ENCODE results near the gene AGAP1. TPM values are rescaled to one million over a fixed set of nuclear protein-coding genes. Genes with fewer than 3 reads are reported as not detected.

The AGAP1 gene
- total RNA-seq, 1 donor from 2014 or later: 39.4 TPM

DNA sequence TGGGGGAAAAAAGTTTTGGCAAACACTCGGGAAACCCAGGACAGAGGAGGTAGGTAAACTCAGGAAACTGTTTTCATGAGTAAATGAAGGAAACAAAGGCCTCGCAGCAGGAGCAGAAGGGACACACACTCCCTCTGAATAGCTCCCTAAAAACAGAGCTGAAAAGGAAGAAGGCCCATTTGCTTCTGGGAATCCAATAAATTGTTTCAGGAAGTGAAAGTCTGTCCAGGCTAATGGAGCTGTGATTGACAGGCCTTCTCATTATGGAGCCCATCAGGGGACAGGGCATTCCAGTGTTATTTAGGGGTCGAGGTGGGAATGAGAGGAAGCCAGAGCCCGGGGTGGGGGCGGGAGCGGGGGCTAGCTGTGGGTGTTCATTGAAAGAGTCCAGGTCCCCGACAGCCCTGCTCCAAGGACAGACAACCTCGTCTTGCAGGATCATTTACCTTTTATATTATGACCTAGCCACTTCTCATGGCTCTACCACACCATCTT, 593.2 kb downstream of the AGAP1 start:
- FAIRE-seq (no peak), DNase-seq (ENCODE audit: low read depth) (no peak)
- no peaks in the 10 kb centered on the region for H3K36me3 Mint-ChIP-seq (ENCODE audit: low read depth, unreplicated experiment)
- peak overlapping the region; percentile 58 for H3K27ac Mint-ChIP-seq (ENCODE audit: unreplicated experiment)
- H3K27me3 ChIP-seq (ENCODE audit: insufficient read depth, low read length): no peaks in the 10 kb centered on the region
- no peak overlapping the region for H3K27ac ChIP-seq (ENCODE audit: low read depth, low read length)
- H3K4me3 ChIP-seq (ENCODE audit: insufficient read depth, low read depth, low read length): no peak overlapping the region
- peaks cover 20% of the 10 kb centered on the region for H3K4me1 Mint-ChIP-seq (ENCODE audit: low read depth, unreplicated experiment)
- peaks cover 1% of the 10 kb centered on the region for H3K4me1 ChIP-seq (ENCODE audit: insufficient read depth, low read length)
- no peak overlapping the region for H3K4me3 Mint-ChIP-seq (ENCODE audit: unreplicated experiment)
- no peaks in the 10 kb centered on the region for H3K9me3 Mint-ChIP-seq (ENCODE audit: unreplicated experiment)
- H3K4me2 ChIP-seq (ENCODE audit: low read length): no peak overlapping the region
- H4K20me1 ChIP-seq (ENCODE audit: insufficient read depth, low read length): no peaks in the 10 kb centered on the region
- H3K9me3 ChIP-seq (ENCODE audit: insufficient read depth, low read depth, low read length): no peaks in the 10 kb centered on the region
- H3K9ac ChIP-seq (ENCODE audit: low read length): no peak overlapping the region
- no peaks in the 10 kb centered on the region for H3K27me3 Mint-ChIP-seq (ENCODE audit: low read depth, unreplicated experiment)
- no peaks in the 10 kb centered on the region for H3K79me2 ChIP-seq (ENCODE audit: insufficient read depth, low read length)
- no peaks in the 10 kb centered on the region for H3K36me3 ChIP-seq (ENCODE audit: insufficient read depth, low read length)
- H2AFZ ChIP-seq (ENCODE audit: low read depth, low read length): no peak overlapping the region
- no peak for TF ChIP-seq EZH2 (IDR thresholded peaks at IDR 0.05; ENCODE audit: insufficient read depth, low read length)

DNA sequence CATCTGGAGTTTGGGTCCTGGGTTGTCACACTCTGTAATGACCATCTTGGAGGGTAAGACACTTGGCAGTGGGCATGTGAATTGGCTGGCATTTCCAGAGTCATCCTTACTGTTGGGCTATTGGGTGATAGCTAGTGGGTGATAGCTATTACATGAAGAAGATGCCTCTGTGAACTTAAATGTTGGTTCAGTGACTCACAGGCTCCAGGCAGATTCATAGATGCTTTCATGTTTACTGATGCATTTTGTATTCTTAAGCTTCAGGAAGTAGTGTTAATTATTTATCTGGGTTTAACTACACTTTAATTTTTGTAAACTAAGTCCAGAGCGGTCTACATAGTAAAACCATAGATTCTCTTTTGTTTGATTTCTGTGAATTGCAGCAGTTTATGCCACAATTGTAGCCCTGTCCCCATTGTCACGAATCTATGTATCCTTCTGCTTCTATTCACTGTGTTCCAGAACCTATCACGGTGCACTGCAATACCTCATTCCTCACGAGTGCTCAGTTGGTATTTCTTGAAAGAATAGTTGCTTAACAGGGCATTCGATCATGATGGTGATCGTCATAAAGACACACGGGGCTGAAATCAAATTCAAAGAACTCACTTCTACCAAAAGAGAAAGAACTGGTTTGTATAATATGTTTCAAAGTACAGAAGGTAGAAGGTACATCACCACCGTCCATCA, 594.7 kb downstream of the AGAP1 start:
- no peaks in the 10 kb centered on the region for H3K9me3 Mint-ChIP-seq (ENCODE audit: unreplicated experiment)
- H3K4me1 Mint-ChIP-seq (ENCODE audit: low read depth, unreplicated experiment): peaks cover 19% of the 10 kb centered on the region
- no peak overlapping the region for H3K27ac Mint-ChIP-seq (ENCODE audit: unreplicated experiment)

DNA sequence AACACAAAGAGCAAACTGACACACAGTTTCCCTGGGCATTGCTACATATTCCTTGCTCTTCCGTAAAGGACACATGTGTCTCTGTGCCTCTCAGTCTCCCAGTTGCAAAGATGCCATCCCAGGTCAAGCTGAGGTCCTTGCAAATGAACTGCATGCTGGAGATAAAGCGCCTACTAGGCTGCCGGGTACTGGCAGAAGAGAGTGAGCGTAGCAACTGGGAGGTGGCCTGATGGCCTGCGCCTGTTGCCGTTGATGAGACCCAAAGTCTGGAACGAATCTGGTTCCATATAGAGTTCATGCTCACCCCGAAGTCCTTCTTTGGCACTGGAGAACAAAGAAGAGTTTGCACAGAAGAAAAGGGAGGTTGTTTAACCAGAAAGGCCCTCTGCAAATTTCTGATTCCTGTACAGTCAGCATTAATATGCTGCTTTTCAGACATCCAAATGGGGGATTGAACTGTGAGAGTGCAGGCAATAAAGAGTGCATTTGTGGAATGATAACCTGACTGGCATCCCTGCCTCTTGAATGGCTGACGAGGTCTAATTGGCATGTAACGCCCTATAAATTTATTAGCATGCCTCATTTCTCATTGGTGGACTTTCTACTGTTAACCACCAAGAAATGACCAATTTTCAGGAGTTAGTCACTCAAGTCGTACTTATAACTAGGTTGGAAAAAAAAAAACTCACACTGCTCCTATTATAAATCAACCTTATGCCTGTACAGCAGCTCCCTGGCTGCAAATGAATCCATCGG, 595.6 kb downstream of the AGAP1 start:
- no peaks in the 10 kb centered on the region for H3K27me3 ChIP-seq (ENCODE audit: insufficient read depth, low read length)
- no peaks in the 10 kb centered on the region for H3K4me1 ChIP-seq (ENCODE audit: insufficient read depth, low read length)
- no peak overlapping the region for H3K27ac Mint-ChIP-seq (ENCODE audit: unreplicated experiment)
- H3K9me3 ChIP-seq (ENCODE audit: insufficient read depth, low read depth, low read length): no peaks in the 10 kb centered on the region
- FAIRE-seq (no peak), DNase-seq (ENCODE audit: low read depth) (no peak)
- H3K4me3 ChIP-seq (ENCODE audit: insufficient read depth, low read depth, low read length): no peak overlapping the region
- H3K36me3 Mint-ChIP-seq (ENCODE audit: low read depth, unreplicated experiment): no peaks in the 10 kb centered on the region
- TF ChIP-seq, protein P1, sequence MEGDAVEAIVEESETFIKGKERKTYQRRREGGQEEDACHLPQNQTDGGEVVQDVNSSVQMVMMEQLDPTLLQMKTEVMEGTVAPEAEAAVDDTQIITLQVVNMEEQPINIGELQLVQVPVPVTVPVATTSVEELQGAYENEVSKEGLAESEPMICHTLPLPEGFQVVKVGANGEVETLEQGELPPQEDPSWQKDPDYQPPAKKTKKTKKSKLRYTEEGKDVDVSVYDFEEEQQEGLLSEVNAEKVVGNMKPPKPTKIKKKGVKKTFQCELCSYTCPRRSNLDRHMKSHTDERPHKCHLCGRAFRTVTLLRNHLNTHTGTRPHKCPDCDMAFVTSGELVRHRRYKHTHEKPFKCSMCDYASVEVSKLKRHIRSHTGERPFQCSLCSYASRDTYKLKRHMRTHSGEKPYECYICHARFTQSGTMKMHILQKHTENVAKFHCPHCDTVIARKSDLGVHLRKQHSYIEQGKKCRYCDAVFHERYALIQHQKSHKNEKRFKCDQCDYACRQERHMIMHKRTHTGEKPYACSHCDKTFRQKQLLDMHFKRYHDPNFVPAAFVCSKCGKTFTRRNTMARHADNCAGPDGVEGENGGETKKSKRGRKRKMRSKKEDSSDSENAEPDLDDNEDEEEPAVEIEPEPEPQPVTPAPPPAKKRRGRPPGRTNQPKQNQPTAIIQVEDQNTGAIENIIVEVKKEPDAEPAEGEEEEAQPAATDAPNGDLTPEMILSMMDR (IDR thresholded peaks at IDR 0.05; ENCODE audit: insufficient read depth, low read depth, low read length): no peak
- TF ChIP-seq EZH2 (IDR thresholded peaks at IDR 0.05; ENCODE audit: insufficient read depth, low read length): no peak
- H3K4me2 ChIP-seq (ENCODE audit: low read length): no peak overlapping the region
- no peaks in the 10 kb centered on the region for H3K27me3 Mint-ChIP-seq (ENCODE audit: low read depth, unreplicated experiment)
- no peak overlapping the region for H3K9ac ChIP-seq (ENCODE audit: low read length)
- no peaks in the 10 kb centered on the region for H3K9me3 Mint-ChIP-seq (ENCODE audit: unreplicated experiment)
- no peaks in the 10 kb centered on the region for H3K36me3 ChIP-seq (ENCODE audit: insufficient read depth, low read length)
- no peak overlapping the region for H3K4me3 Mint-ChIP-seq (ENCODE audit: unreplicated experiment)
- no peaks in the 10 kb centered on the region for H4K20me1 ChIP-seq (ENCODE audit: insufficient read depth, low read length)
- peaks cover 19% of the 10 kb centered on the region for H3K4me1 Mint-ChIP-seq (ENCODE audit: low read depth, unreplicated experiment)
- H3K27ac ChIP-seq (ENCODE audit: low read depth, low read length): no peak overlapping the region
- no peaks in the 10 kb centered on the region for H3K79me2 ChIP-seq (ENCODE audit: insufficient read depth, low read length)
- no peak overlapping the region for H2AFZ ChIP-seq (ENCODE audit: low read depth, low read length)

More for the DNA sequence above, 594.7 kb downstream of the AGAP1 start:
- Histone ChIP-seq H3K4me3 (ENCODE audit: insufficient read depth, low read depth, low read length) (no peak overlapping the region), H3K36me3 (ENCODE audit: insufficient read depth, low read length) (no peaks in the 10 kb centered on the region), H3K27me3 (ENCODE audit: insufficient read depth, low read length) (no peaks in the 10 kb centered on the region), H3K9me3 (ENCODE audit: insufficient read depth, low read depth, low read length) (no peaks in the 10 kb centered on the region), H3K27ac (ENCODE audit: low read depth, low read length) (no peak overlapping the region), H3K79me2 (ENCODE audit: insufficient read depth, low read length) (no peaks in the 10 kb centered on the region), H3K9ac (ENCODE audit: low read length) (no peak overlapping the region), H3K4me2 (ENCODE audit: low read length) (no peak overlapping the region), H3K4me1 (ENCODE audit: insufficient read depth, low read length) (no peaks in the 10 kb centered on the region), H2AFZ (ENCODE audit: low read depth, low read length) (no peak overlapping the region), H4K20me1 (ENCODE audit: insufficient read depth, low read length) (no peaks in the 10 kb centered on the region)
- FAIRE-seq (no peak), DNase-seq (ENCODE audit: low read depth) (no peak)
- Mint-ChIP-seq H3K4me3 (ENCODE audit: unreplicated experiment) (no peak overlapping the region), H3K27me3 (ENCODE audit: low read depth, unreplicated experiment) (no peaks in the 10 kb centered on the region), H3K36me3 (ENCODE audit: low read depth, unreplicated experiment) (no peaks in the 10 kb centered on the region)
- TF ChIP-seq, protein P1 (IDR thresholded peaks at IDR 0.05; ENCODE audit: insufficient read depth, low read depth, low read length): no peak
- TF ChIP-seq EZH2 (IDR thresholded peaks at IDR 0.05; ENCODE audit: insufficient read depth, low read length): no peak
